ENCODE data around the gene AOPEP.

GRCh38 chr9:94870465-94870792 is 143.9 kb downstream of the AOPEP start:
- TF ChIP-seq CTCF (IDR thresholded peaks at IDR 0.05) (no peak), POLR2A (IDR thresholded peaks at IDR 0.05) (no peak)
